GM12878 (cell line): ENCODE measurements around the gene KIAA0930. TPM values are rescaled to one million over a fixed set of nuclear protein-coding genes. Genes with fewer than 3 reads are reported as not detected.

Experiments used
- ATAC-seq: fragments of 200-7000 bp; cut with Tn5 transposase; 3 replicates; pipeline ENCODE4 v1.9.1; 2020; ENCODE audit warnings: mild to moderate bottlenecking, moderate library complexity
- BruUV-seq: library from RNA; stranded (reverse); fragments of 400-500 nt; replicated peaks from 2 replicates; lab custom pipeline; 2021; lab: Mats Ljungman, UMichigan
- CTCF ChIA-PET: fragments of 300-600 bp; sonication (Branson Sonifier 250); formaldehyde crosslinking; extraction: SDS; loops from one replicate; lab custom pipeline; 2021; ENCODE audit warnings: inconsistent platforms; lab: Yijun Ruan, JAX
- POLR2A ChIA-PET: fragments of 350-600 bp; formaldehyde crosslinking; extraction: SDS; loops from one replicate; lab custom pipeline; 2021; ENCODE audit warnings: inconsistent platforms; lab: Charles Lee
- RAD21 ChIA-PET: fragments of 300-600 bp; sonication (Branson Sonifier 250); formaldehyde crosslinking; loops from one replicate; lab custom pipeline; 2023; ENCODE audit warnings: antibody characterized with exemption; ENCODE audit not compliant: unreplicated experiment; lab: Charles Lee
- SMC1A ChIA-PET: fragments of 300-600 bp; sonication (Branson Sonifier 250); formaldehyde crosslinking; loops from one replicate; lab custom pipeline; 2023; ENCODE audit not compliant: unreplicated experiment, uncharacterized antibody; lab: Charles Lee
- DNase-seq: peaks from one replicate; pipeline ENCODE4 v3.0.0-alpha.2; 2011; ENCODE audit warnings: low read depth, low spot score
- FAIRE-seq: peaks from 3 replicates; lab custom pipeline; 2011; peaks lifted over from hg19 to GRCh38; lab: Jason Lieb, UNC
- H2AFZ ChIP-seq: 2 replicates; pipeline ENCODE4 v1.6.0; 2011; ENCODE audit warnings: low read depth, low read length, control low read depth; ENCODE audit not compliant: control insufficient read depth
- H3K27ac ChIP-seq: 2 replicates; pipeline ENCODE4 v1.5.1; 2011; ENCODE audit warnings: control low read depth; ENCODE audit not compliant: control insufficient read depth, insufficient read depth
- H3K27me3 ChIP-seq, 2 experiments: replicated peaks in 1 of 2; 2 replicates each; pipeline versions ENCODE4 v1.6.0 to v1.6.1; 2011; ENCODE audit warnings: low read length in 1 of 2; ENCODE audit not compliant: control insufficient read depth in 2 of 2, insufficient read depth in 2 of 2
- H3K36me3 ChIP-seq, 2 experiments: 2 replicates each; pipeline ENCODE4 v1.5.1; 2011; ENCODE audit warnings: low read length in 1 of 2; ENCODE audit not compliant: control insufficient read depth in 2 of 2, insufficient read depth in 2 of 2
- H3K4me1 ChIP-seq: 2 replicates; pipeline ENCODE4 v1.6.1; 2011; ENCODE audit warnings: mild to moderate bottlenecking, low read length, moderate library complexity, mixed read lengths; ENCODE audit not compliant: control insufficient read depth, insufficient read depth
- H3K4me2 ChIP-seq: 2 replicates; pipeline ENCODE4 v1.6.0; 2011; ENCODE audit warnings: control low read depth; ENCODE audit not compliant: control insufficient read depth, insufficient read depth
- H3K4me3 ChIP-seq: fragments of 200-600 bp; sonication (generic); 2 replicates; pipeline ENCODE4 v1.5.1; 2016
- H3K79me2 ChIP-seq: 2 replicates; pipeline ENCODE4 v1.6.0; 2011; ENCODE audit warnings: low read length; ENCODE audit not compliant: control insufficient read depth, insufficient read depth
- H3K9ac ChIP-seq: 2 replicates; pipeline ENCODE4 v1.8.0; 2011; ENCODE audit warnings: low read length, control low read depth, mixed read lengths; ENCODE audit not compliant: control insufficient read depth, insufficient read depth
- H3K9me3 ChIP-seq: replicated peaks from 3 replicates; pipeline ENCODE4 v1.5.1; 2011; ENCODE audit warnings: mild to moderate bottlenecking, low read length; ENCODE audit not compliant: control insufficient read depth, insufficient read depth
- H4K20me1 ChIP-seq: 2 replicates; pipeline ENCODE4 v1.6.0; 2011; ENCODE audit not compliant: control insufficient read depth, insufficient read depth
- BCL11A ChIP-seq: IDR thresholded peaks from 2 replicates; pipeline ENCODE4 v1.6.1; 2011; ENCODE audit warnings: low read depth, low read length
- BRCA1 ChIP-seq: IDR thresholded peaks from 2 replicates; pipeline ENCODE4 v1.6.1; 2011; ENCODE audit warnings: low read depth, low read length, improper control_type of control experiment
- CBX5 ChIP-seq: sonication (generic); IDR thresholded peaks from 2 replicates; pipeline ENCODE4 v1.6.1; 2016; ENCODE audit warnings: low read depth, moderate library complexity, mild to moderate bottlenecking, inconsistent platforms
- MEF2A ChIP-seq: IDR thresholded peaks from 2 replicates; pipeline ENCODE4 v1.6.1; 2011; ENCODE audit warnings: low read depth, mild to moderate bottlenecking, low read length, moderate library complexity; ENCODE audit not compliant: insufficient read depth
- POU2F2 ChIP-seq: IDR thresholded peaks from 3 replicates; pipeline ENCODE4 v1.6.1; 2011; ENCODE audit warnings: low read depth, mild to moderate bottlenecking, low read length, borderline replicate concordance
- WGBS: methylation state at CpG from one replicate; pipeline ENCODE4 v1.1.6; 2016; ENCODE audit warnings: low lambda C conversion rate; ENCODE audit not compliant: insufficient replicate concordance, insufficient coverage; ENCODE audit errors: missing lambda C conversion rate; 5-methylcytosine and 5-hydroxymethylcytosine counted together
- in situ Hi-C: fragments of 300-500 bp; cut with MboI; formaldehyde crosslinking; loops from 9 replicates; pipeline ENCODE4 v1.14.3; 2018; ENCODE audit warnings: mixed read lengths
- intact Hi-C: fragments of 100-400 bp; cut with micrococcal nuclease; formaldehyde crosslinking; loops from one replicate; pipeline ENCODE4 v1.14.2; 2022; ENCODE audit not compliant: unreplicated experiment
- polyA plus RNA-seq, 11 experiments: library from polyadenylated mRNA; depleted of rRNA in 4 of 11; unstranded in 6 of 11; stranded (reverse) in 5 of 11; fragments of >200 nt; fragmentation: Nextera tagmentation in 4 of 11; fragmentation: Illumina TruSeq in 1 of 11; extraction: Ambion mirVana in 4 of 11; extraction: Trizol in 1 of 11; gene quantifications; 1 replicate in 1 of 11; 2 replicates in 10 of 11; pipeline versions ENCODE4 v1.2.1 to v1.2.3, GENCODE V29; 2011 to 2016; ENCODE audit warnings: inconsistent platforms in 2 of 11, missing spikeins in 2 of 11, low read depth in 1 of 11
- total RNA-seq, 4 experiments: library from RNA; depleted of rRNA in 3 of 4; stranded (reverse); fragments of >200 nt in 3 of 4; fragmentation: Illumina TruSeq in 1 of 4; extraction: Trizol in 1 of 4; gene quantifications; 2 replicates each; pipeline versions ENCODE4 v1.2.1 to v1.2.3, GENCODE V29; 2013 to 2021
- TF ChIP-seq, protein P1 (sequence below): IDR thresholded peaks from 2 replicates; pipeline ENCODE4 v1.6.1; 2012; ENCODE audit warnings: improper control_type of control experiment, low read depth, low read length; ENCODE audit not compliant: insufficient replicate concordance
- TF ChIP-seq, protein P2 (sequence below): fragments of 450-650 bp; IDR thresholded peaks from 2 replicates; pipeline ENCODE4 v1.6.1; 2016; ENCODE audit warnings: mild to moderate bottlenecking, moderate library complexity, borderline replicate concordance
- TF ChIP-seq, protein P3 (sequence below): fragments of 450-650 bp; IDR thresholded peaks from 2 replicates; pipeline ENCODE4 v1.6.1; 2014; ENCODE audit warnings: mild to moderate bottlenecking

KIAA0930 gene
- total and polyA plus RNA-seq, 10 of the 15 experiments (the other 5 are each of a cell fraction or from before 2014, with no cell fraction given), result 3.6 to 125 (median 46.3) TPM

DNA sequence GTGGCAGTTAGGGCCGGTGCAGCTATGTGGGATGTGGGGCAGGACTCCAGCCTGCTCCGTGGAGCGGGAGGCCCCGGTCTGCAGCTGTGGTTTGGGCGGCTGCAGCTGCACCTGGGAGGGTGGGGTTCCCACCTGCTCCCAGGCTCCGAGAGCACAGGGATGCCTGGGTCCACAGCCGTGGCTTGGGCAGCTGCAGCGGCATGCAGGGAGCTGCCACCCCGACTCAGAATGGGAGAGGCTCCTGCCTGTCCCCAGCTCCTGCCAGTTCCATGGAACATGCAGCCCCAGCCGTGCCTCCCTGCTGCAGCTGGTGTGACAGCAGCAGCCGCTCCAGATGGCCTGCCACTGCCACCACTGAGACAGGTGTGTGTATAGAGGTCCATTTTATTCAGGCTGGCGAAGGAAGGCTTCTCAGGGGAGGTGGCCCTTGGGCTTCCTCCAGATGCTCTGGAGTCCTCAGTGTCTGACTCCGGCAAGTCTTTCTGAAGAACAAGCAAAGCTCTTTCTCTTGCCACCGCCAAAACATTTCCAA lies 22.3 kb upstream of the KIAA0930 start (continued):
- TF ChIP-seq, protein P1, sequence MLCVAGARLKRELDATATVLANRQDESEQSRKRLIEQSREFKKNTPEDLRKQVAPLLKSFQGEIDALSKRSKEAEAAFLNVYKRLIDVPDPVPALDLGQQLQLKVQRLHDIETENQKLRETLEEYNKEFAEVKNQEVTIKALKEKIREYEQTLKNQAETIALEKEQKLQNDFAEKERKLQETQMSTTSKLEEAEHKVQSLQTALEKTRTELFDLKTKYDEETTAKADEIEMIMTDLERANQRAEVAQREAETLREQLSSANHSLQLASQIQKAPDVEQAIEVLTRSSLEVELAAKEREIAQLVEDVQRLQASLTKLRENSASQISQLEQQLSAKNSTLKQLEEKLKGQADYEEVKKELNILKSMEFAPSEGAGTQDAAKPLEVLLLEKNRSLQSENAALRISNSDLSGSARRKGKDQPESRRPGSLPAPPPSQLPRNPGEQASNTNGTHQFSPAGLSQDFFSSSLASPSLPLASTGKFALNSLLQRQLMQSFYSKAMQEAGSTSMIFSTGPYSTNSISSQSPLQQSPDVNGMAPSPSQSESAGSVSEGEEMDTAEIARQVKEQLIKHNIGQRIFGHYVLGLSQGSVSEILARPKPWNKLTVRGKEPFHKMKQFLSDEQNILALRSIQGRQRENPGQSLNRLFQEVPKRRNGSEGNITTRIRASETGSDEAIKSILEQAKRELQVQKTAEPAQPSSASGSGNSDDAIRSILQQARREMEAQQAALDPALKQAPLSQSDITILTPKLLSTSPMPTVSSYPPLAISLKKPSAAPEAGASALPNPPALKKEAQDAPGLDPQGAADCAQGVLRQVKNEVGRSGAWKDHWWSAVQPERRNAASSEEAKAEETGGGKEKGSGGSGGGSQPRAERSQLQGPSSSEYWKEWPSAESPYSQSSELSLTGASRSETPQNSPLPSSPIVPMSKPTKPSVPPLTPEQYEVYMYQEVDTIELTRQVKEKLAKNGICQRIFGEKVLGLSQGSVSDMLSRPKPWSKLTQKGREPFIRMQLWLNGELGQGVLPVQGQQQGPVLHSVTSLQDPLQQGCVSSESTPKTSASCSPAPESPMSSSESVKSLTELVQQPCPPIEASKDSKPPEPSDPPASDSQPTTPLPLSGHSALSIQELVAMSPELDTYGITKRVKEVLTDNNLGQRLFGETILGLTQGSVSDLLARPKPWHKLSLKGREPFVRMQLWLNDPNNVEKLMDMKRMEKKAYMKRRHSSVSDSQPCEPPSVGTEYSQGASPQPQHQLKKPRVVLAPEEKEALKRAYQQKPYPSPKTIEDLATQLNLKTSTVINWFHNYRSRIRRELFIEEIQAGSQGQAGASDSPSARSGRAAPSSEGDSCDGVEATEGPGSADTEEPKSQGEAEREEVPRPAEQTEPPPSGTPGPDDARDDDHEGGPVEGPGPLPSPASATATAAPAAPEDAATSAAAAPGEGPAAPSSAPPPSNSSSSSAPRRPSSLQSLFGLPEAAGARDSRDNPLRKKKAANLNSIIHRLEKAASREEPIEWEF, result no peak
- no peak for TF ChIP-seq BCL11A

DNA sequence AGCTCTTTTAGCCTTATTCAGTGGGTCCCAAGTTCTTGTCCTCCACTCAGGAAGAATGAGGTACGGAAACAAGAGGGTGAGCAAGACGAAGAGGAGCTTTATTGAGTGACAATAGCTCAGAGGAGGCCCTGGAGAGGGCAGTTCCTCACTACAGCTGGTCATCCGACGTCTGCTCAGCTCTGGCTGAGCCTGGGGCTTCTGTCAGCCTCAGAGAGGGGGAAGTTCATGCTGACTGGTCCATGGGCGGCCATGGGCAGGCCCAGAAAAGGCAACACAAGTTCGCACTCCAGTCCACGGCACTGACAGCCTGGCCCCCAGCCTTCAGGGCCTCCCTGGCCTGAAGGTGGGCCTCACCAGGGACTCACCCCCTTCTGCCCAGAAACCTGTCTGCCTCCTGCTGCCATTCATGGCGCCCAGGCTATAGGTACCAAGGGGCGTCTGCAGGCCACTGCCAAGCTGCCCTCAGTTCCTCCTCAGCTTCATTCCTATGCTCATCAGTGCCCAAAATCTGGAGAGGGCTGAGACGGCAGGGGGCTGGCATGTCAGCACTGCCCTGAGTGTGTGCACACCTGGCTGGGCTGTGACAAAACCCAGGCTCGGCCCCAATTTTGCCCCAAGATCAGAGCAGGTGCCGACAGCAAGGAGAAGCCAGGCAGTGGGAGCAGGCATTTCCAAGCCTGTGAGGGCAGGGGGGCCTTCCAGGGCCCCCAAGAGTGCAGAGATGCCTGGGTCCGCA lies 21.7 kb upstream of the KIAA0930 start:
- no peak; the same call in 2 of the 3 replicates for ATAC-seq
- Histone ChIP-seq H3K4me2 (peak overlapping the region; percentile 89), H3K4me1 (peaks cover 34% of the 10 kb centered on the region), H3K9me3 (no peaks in the 10 kb centered on the region; the same call in 2 of the 3 replicates), H3K4me3 (peak overlapping the region; percentile 26; the same call in 1 of the 2 replicates), H3K27me3 (no peaks in the 10 kb centered on the region), H3K27ac (peak overlapping the region; percentile 64; the same call in 1 of the 2 replicates), H2AFZ (no peak overlapping the region), H3K36me3 (no peaks in the 10 kb centered on the region), H3K79me2 (no peaks in the 10 kb centered on the region), H4K20me1 (no peaks in the 10 kb centered on the region), H3K9ac (no peak overlapping the region)
- WGBS, result 55% methylated on average over 13 of the region's 13 CpGs
- intact Hi-C loops (loop anchor here (5.0 to 10.0 kb wide), 2 partner anchors 95 to 288 kb away; no protein-coding TSS in a partner anchor), in situ Hi-C loops (no loop called here)
- RAD21 ChIA-PET, result interaction anchor here (0.5 to 3.4 kb wide), 11 partner anchors 16 to 176 kb away, joined by 3 to 28 read pairs (median 4); no protein-coding TSS in a partner anchor
- no peak for FAIRE-seq
- SMC1A ChIA-PET, result interaction anchor here (0.9 to 3.6 kb wide), 10 partner anchors 7 to 160 kb away, joined by 3 to 32 read pairs (median 6); partner anchors contain the start of gene NUP50
- POLR2A ChIA-PET, result interaction anchor here (1.0 to 1.5 kb wide), 3 partner anchors 10 to 27 kb away, joined by 3 to 6 read pairs (median 5); no protein-coding TSS in a partner anchor
- DNase-seq, result no peak
- no TSS peak for BruUV-seq
- CTCF ChIA-PET, result interaction anchor here (0.6 to 3.0 kb wide), 12 partner anchors 10 to 175 kb away, joined by 3 to 13 read pairs (median 4); no protein-coding TSS in a partner anchor
- TF ChIP-seq, protein P2, sequence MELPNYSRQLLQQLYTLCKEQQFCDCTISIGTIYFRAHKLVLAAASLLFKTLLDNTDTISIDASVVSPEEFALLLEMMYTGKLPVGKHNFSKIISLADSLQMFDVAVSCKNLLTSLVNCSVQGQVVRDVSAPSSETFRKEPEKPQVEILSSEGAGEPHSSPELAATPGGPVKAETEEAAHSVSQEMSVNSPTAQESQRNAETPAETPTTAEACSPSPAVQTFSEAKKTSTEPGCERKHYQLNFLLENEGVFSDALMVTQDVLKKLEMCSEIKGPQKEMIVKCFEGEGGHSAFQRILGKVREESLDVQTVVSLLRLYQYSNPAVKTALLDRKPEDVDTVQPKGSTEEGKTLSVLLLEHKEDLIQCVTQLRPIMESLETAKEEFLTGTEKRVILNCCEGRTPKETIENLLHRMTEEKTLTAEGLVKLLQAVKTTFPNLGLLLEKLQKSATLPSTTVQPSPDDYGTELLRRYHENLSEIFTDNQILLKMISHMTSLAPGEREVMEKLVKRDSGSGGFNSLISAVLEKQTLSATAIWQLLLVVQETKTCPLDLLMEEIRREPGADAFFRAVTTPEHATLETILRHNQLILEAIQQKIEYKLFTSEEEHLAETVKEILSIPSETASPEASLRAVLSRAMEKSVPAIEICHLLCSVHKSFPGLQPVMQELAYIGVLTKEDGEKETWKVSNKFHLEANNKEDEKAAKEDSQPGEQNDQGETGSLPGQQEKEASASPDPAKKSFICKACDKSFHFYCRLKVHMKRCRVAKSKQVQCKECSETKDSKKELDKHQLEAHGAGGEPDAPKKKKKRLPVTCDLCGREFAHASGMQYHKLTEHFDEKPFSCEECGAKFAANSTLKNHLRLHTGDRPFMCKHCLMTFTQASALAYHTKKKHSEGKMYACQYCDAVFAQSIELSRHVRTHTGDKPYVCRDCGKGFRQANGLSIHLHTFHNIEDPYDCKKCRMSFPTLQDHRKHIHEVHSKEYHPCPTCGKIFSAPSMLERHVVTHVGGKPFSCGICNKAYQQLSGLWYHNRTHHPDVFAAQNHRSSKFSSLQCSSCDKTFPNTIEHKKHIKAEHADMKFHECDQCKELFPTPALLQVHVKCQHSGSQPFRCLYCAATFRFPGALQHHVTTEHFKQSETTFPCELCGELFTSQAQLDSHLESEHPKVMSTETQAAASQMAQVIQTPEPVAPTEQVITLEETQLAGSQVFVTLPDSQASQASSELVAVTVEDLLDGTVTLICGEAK, result no peak
- TF ChIP-seq POU2F2 (no peak), CBX5 (no peak), MEF2A (no peak), BRCA1 (no peak)
- TF ChIP-seq, protein P3, sequence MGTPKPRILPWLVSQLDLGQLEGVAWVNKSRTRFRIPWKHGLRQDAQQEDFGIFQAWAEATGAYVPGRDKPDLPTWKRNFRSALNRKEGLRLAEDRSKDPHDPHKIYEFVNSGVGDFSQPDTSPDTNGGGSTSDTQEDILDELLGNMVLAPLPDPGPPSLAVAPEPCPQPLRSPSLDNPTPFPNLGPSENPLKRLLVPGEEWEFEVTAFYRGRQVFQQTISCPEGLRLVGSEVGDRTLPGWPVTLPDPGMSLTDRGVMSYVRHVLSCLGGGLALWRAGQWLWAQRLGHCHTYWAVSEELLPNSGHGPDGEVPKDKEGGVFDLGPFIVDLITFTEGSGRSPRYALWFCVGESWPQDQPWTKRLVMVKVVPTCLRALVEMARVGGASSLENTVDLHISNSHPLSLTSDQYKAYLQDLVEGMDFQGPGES, result no peak
